HepG2 (cell line): ENCODE data around the gene MEIOB. TPM values are rescaled to one million over a fixed set of nuclear protein-coding genes. Genes with fewer than 3 reads are reported as not detected.

Experiments used
- ARNT2 ChIP-seq: sonication (generic); formaldehyde crosslinking; IDR thresholded peaks from 2 replicates; pipeline ENCODE4 v1.8.0; 2022; ENCODE audit warnings: mild to moderate bottlenecking, low read depth, missing genetic modification reagents, moderate library complexity
- FOXK2 ChIP-seq: fragments of 450-650 bp; IDR thresholded peaks from 2 replicates; pipeline ENCODE4 v1.6.1; 2016
- HNF4A ChIP-seq: sonication (generic); formaldehyde crosslinking; IDR thresholded peaks from 2 replicates; pipeline ENCODE4 v1.4.0; 2020; ENCODE audit warnings: missing genetic modification reagents
- IRX3 ChIP-seq: sonication (generic); formaldehyde crosslinking; IDR thresholded peaks from 2 replicates; pipeline ENCODE4 v1.8.1; 2023; ENCODE audit warnings: mild to moderate bottlenecking, low read depth, missing genetic modification reagents, borderline replicate concordance
- MIER2 ChIP-seq: IDR thresholded peaks from 2 replicates; pipeline ENCODE4 v1.6.1; 2016; ENCODE audit warnings: missing biosample characterization, missing genetic modification reagents
- NFATC3 ChIP-seq: sonication (generic); formaldehyde crosslinking; IDR thresholded peaks from 2 replicates; pipeline ENCODE4 v1.5.1; 2020; ENCODE audit warnings: mild to moderate bottlenecking, missing genetic modification reagents
- PHF21A ChIP-seq: sonication (generic); formaldehyde crosslinking; IDR thresholded peaks from 2 replicates; pipeline ENCODE4 v1.5.0; 2020; ENCODE audit warnings: mild to moderate bottlenecking, missing genetic modification reagents
- POGZ ChIP-seq: sonication (generic); formaldehyde crosslinking; IDR thresholded peaks from 2 replicates; pipeline ENCODE4 v1.4.0; 2020; ENCODE audit warnings: mild to moderate bottlenecking, missing genetic modification reagents
- THAP11 ChIP-seq: IDR thresholded peaks from 2 replicates; pipeline ENCODE4 v1.6.1; 2016; ENCODE audit warnings: missing biosample characterization, missing genetic modification reagents
- ZFP36L2 ChIP-seq: sonication (generic); formaldehyde crosslinking; IDR thresholded peaks from 2 replicates; pipeline ENCODE4 v1.4.0; 2020; ENCODE audit warnings: missing genetic modification reagents
- ZNF180 ChIP-seq: sonication (generic); formaldehyde crosslinking; IDR thresholded peaks from 2 replicates; pipeline ENCODE4 v1.4.0; 2020; ENCODE audit warnings: low read depth, missing genetic modification reagents, borderline replicate concordance
- ZNF296 ChIP-seq: sonication (generic); formaldehyde crosslinking; conservative IDR thresholded peaks from 2 replicates; pipeline ENCODE4 v1.5.0; 2020; ENCODE audit warnings: mild to moderate bottlenecking, missing genetic modification reagents
- ZNF788 ChIP-seq: sonication (generic); formaldehyde crosslinking; IDR thresholded peaks from 2 replicates; pipeline ENCODE4 v1.5.0; 2020; ENCODE audit warnings: mild to moderate bottlenecking, missing genetic modification reagents, borderline replicate concordance
- polyA plus RNA-seq, 8 experiments: library from polyadenylated mRNA; depleted of rRNA in 3 of 8; stranded (reverse) in 7 of 8; unstranded in 1 of 8; fragments of >200 nt; fragmentation: Illumina TruSeq in 4 of 8; extraction: Trizol in 4 of 8; gene quantifications; 2 replicates each; pipeline versions ENCODE4 v1.2.1 to v1.2.3, GENCODE V29; 2011 to 2016; ENCODE audit warnings: low read depth in 4 of 8, missing spikeins in 1 of 8, mixed read lengths in 1 of 8; ENCODE audit not compliant: insufficient read depth in 1 of 8
- total RNA-seq, 5 experiments: library from RNA; depleted of rRNA; stranded (reverse); fragments of >200 nt; fragmentation: Illumina TruSeq; extraction: Trizol; gene quantifications; 2 replicates each; pipeline ENCODE4 v1.2.3, GENCODE V29; 2016; ENCODE audit warnings: low read depth in 1 of 5
- TF ChIP-seq, protein P1 (sequence below): sonication (generic); formaldehyde crosslinking; IDR thresholded peaks from 2 replicates; pipeline ENCODE4 v1.5.0; 2020; ENCODE audit warnings: missing genetic modification reagents
- TF ChIP-seq, protein P2 (sequence below): sonication (generic); formaldehyde crosslinking; IDR thresholded peaks from 2 replicates; pipeline ENCODE4 v1.5.0; 2020; ENCODE audit warnings: missing genetic modification reagents
- TF ChIP-seq, protein P3 (sequence below): sonication (generic); formaldehyde crosslinking; IDR thresholded peaks from 2 replicates; pipeline ENCODE4 v1.4.0; 2020; ENCODE audit warnings: mild to moderate bottlenecking, missing genetic modification reagents
- TF ChIP-seq, protein P4 (sequence below), 2 experiments: fragments of 450-650 bp in 1 of 2; sonication (generic) in 1 of 2; formaldehyde crosslinking in 1 of 2; IDR thresholded peaks; 2 replicates each; pipeline versions ENCODE4 v1.6.1 to v1.8.0; 2016 to 2022; ENCODE audit warnings: antibody characterized with exemption in 1 of 2, mild to moderate bottlenecking in 1 of 2, missing genetic modification reagents in 1 of 2

Gene MEIOB
- total and polyA plus RNA-seq, 2 of the 13 experiments (the other 11 are each of a cell fraction or from before 2014, with no cell fraction given), result 0.17 TPM; not detected in 1

DNA sequence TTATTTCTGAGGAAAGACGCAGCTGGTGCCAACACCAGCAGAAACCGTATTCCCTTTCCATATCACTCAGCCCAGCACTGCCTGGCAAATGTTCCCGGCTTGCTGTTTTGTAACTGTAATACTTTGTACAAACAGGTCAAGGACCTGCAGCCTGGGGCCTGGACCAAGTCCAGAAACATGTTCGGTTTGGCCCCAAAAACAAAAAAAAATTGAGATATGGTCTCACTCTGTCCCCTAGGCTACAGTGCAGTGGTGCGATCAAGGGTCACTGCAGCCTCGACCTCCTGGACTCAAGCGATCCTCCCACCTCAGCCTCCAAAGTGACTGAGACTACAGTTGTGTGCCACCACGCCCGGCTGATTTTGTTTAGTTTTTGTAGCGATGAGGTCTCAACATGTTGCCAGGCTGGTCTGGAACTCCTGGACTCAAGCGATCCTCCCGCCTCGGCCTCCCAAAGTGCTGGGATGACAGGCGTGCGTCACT lies 46.5 kb downstream of the MEIOB start (continued):
- TF ChIP-seq MIER2 (no peak), PHF21A (CRISPR knock-in tag) (peak; percentile 88), THAP11 (CRISPR knock-in tag) (no peak), POGZ (CRISPR knock-in tag) (peak; percentile 75), IRX3 (no peak; the same call in 1 of the 2 replicates), ARNT2 (CRISPR knock-in tag) (no peak), ZNF180 (CRISPR knock-in tag) (no peak), HNF4A (CRISPR knock-in tag) (peak; percentile 98), NFATC3 (CRISPR knock-in tag) (no peak), ZNF296 (CRISPR knock-in tag) (no peak), ZFP36L2 (CRISPR knock-in tag) (no peak), FOXK2 (no peak), ZNF788 (CRISPR knock-in tag) (peak; percentile 54; the same call in 1 of the 2 replicates)
- TF ChIP-seq, protein P1, sequence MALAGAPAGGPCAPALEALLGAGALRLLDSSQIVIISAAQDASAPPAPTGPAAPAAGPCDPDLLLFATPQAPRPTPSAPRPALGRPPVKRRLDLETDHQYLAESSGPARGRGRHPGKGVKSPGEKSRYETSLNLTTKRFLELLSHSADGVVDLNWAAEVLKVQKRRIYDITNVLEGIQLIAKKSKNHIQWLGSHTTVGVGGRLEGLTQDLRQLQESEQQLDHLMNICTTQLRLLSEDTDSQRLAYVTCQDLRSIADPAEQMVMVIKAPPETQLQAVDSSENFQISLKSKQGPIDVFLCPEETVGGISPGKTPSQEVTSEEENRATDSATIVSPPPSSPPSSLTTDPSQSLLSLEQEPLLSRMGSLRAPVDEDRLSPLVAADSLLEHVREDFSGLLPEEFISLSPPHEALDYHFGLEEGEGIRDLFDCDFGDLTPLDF (CRISPR knock-in tag), result peak; percentile 34; the same call in 1 of the 2 replicates
- TF ChIP-seq, protein P2, sequence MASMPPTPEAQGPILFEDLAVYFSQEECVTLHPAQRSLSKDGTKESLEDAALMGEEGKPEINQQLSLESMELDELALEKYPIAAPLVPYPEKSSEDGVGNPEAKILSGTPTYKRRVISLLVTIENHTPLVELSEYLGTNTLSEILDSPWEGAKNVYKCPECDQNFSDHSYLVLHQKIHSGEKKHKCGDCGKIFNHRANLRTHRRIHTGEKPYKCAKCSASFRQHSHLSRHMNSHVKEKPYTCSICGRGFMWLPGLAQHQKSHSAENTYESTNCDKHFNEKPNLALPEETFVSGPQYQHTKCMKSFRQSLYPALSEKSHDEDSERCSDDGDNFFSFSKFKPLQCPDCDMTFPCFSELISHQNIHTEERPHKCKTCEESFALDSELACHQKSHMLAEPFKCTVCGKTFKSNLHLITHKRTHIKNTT, result no peak
- TF ChIP-seq, protein P3, sequence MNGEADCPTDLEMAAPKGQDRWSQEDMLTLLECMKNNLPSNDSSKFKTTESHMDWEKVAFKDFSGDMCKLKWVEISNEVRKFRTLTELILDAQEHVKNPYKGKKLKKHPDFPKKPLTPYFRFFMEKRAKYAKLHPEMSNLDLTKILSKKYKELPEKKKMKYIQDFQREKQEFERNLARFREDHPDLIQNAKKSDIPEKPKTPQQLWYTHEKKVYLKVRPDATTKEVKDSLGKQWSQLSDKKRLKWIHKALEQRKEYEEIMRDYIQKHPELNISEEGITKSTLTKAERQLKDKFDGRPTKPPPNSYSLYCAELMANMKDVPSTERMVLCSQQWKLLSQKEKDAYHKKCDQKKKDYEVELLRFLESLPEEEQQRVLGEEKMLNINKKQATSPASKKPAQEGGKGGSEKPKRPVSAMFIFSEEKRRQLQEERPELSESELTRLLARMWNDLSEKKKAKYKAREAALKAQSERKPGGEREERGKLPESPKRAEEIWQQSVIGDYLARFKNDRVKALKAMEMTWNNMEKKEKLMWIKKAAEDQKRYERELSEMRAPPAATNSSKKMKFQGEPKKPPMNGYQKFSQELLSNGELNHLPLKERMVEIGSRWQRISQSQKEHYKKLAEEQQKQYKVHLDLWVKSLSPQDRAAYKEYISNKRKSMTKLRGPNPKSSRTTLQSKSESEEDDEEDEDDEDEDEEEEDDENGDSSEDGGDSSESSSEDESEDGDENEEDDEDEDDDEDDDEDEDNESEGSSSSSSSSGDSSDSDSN, result no peak; the same call in 1 of the 2 replicates
- TF ChIP-seq, protein P4, sequence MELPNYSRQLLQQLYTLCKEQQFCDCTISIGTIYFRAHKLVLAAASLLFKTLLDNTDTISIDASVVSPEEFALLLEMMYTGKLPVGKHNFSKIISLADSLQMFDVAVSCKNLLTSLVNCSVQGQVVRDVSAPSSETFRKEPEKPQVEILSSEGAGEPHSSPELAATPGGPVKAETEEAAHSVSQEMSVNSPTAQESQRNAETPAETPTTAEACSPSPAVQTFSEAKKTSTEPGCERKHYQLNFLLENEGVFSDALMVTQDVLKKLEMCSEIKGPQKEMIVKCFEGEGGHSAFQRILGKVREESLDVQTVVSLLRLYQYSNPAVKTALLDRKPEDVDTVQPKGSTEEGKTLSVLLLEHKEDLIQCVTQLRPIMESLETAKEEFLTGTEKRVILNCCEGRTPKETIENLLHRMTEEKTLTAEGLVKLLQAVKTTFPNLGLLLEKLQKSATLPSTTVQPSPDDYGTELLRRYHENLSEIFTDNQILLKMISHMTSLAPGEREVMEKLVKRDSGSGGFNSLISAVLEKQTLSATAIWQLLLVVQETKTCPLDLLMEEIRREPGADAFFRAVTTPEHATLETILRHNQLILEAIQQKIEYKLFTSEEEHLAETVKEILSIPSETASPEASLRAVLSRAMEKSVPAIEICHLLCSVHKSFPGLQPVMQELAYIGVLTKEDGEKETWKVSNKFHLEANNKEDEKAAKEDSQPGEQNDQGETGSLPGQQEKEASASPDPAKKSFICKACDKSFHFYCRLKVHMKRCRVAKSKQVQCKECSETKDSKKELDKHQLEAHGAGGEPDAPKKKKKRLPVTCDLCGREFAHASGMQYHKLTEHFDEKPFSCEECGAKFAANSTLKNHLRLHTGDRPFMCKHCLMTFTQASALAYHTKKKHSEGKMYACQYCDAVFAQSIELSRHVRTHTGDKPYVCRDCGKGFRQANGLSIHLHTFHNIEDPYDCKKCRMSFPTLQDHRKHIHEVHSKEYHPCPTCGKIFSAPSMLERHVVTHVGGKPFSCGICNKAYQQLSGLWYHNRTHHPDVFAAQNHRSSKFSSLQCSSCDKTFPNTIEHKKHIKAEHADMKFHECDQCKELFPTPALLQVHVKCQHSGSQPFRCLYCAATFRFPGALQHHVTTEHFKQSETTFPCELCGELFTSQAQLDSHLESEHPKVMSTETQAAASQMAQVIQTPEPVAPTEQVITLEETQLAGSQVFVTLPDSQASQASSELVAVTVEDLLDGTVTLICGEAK (IDR thresholded peaks at IDR 0.05), result no peak
- TF ChIP-seq, protein P4 (CRISPR knock-in tag; IDR thresholded peaks at IDR 0.05), result no peak; the same call in none of the 2 replicates
